ENCODE results near the gene MIX23. TPM values are rescaled to one million over a fixed set of nuclear protein-coding genes. Genes with fewer than 3 reads are reported as not detected.

Gene MIX23
- total and polyA plus RNA-seq, 10 of the 15 experiments (the other 5 are each of a cell fraction or from before 2014, with no cell fraction given) = 30.0 to 176 (median 62.4) TPM

GRCh38 chr3:122409446-122409845, 26.4 kb upstream of the MIX23 start:
- H3K36me3 ChIP-seq (ENCODE audit: control insufficient read depth in 2 of 2, insufficient read depth in 2 of 2, low read length in 1 of 2) = peaks cover 5 to 18% of the 10 kb centered on the region in 2 experiments; a peak in 3 of 4 replicates
- H3K4me1 ChIP-seq (ENCODE audit: control insufficient read depth, insufficient read depth, low read length) = peaks cover 2% of the 10 kb centered on the region; the same call in 1 of the 2 replicates
- no TSS peak for BruUV-seq (replicated peaks)
- peaks cover 7% of the 10 kb centered on the region for H3K79me2 ChIP-seq (ENCODE audit: control insufficient read depth, insufficient read depth, low read length)
- peak; percentile 39 for ATAC-seq
- no peak overlapping the region for H2AFZ ChIP-seq (ENCODE audit: control insufficient read depth, low read depth, low read length)
- H3K27ac ChIP-seq (ENCODE audit: control insufficient read depth, insufficient read depth) = no peak overlapping the region
- in situ Hi-C loops (cut with MboI) = no loop called here
- DNase-seq (ENCODE audit: low read depth, low spot score) = no peak
- FAIRE-seq = no peak
- H3K4me3 ChIP-seq = no peak overlapping the region
- intact Hi-C loops (cut with micrococcal nuclease; ENCODE audit: unreplicated experiment) = no loop called here
- no peaks in the 10 kb centered on the region for H3K9me3 ChIP-seq (replicated peaks; ENCODE audit: control insufficient read depth, insufficient read depth, low read length)
- SMC1A ChIA-PET (ENCODE audit: uncharacterized antibody, unreplicated experiment) = interaction anchor here (0.6 to 7.4 kb wide), 5 partner anchors 18 to 623 kb away, joined by 3 to 70 read pairs (median 5); no protein-coding TSS in a partner anchor
- POLR2A ChIA-PET = interaction anchor here (0.6 to 0.8 kb wide), 2 partner anchors 34 to 46 kb away, joined by 3 to 4 read pairs; no protein-coding TSS in a partner anchor
- H3K27me3 ChIP-seq (replicated peaks in 1 of 2; ENCODE audit: control insufficient read depth in 2 of 2, insufficient read depth in 2 of 2, low read length in 1 of 2) = no peaks in the 10 kb centered on the region
- no peak overlapping the region for H3K9ac ChIP-seq (ENCODE audit: control insufficient read depth, insufficient read depth, low read length)
- CTCF ChIA-PET = interaction anchor here (1.9 to 5.4 kb wide), 3 partner anchors 16 to 24 kb away, joined by 4 to 28 read pairs (median 12); partner anchors contain the start of gene FAM162A
- TF ChIP-seq POLR2AphosphoS2 (IDR thresholded peaks at IDR 0.05; ENCODE audit: low read depth, low read length) = no peak
- no peak for TF ChIP-seq SMARCA5 (IDR thresholded peaks at IDR 0.05)
- TF ChIP-seq JUND (IDR thresholded peaks at IDR 0.05; ENCODE audit: low read depth, low read length) = no peak
- TF ChIP-seq E2F4 (IDR thresholded peaks at IDR 0.05; ENCODE audit: low read depth, low read length) = no peak
- TF ChIP-seq MEF2A (IDR thresholded peaks at IDR 0.05; ENCODE audit: insufficient read depth, low read depth, low read length) = no peak
- no peak for TF ChIP-seq PAX8 (IDR thresholded peaks at IDR 0.05)
- no peak for TF ChIP-seq E4F1 (IDR thresholded peaks at IDR 0.05; ENCODE audit: borderline replicate concordance, partially characterized antibody)
- no peak for TF ChIP-seq CTCF (IDR thresholded peaks at IDR 0.05 in 2 of 3, conservative IDR thresholded peaks at IDR 0.05 in 1 of 3; ENCODE audit: control insufficient read depth in 2 of 3, extremely low read depth in 1 of 3, insufficient read depth in 1 of 3, low read depth in 3 of 3, low read length in 3 of 3)
- no peak for TF ChIP-seq TCF12 (IDR thresholded peaks at IDR 0.05; ENCODE audit: low read depth, low read length)
- no peak for TF ChIP-seq HDGF (IDR thresholded peaks at IDR 0.05)
- TF ChIP-seq CBX3 (IDR thresholded peaks at IDR 0.05; ENCODE audit: borderline replicate concordance, low read depth) = no peak
- no peak for TF ChIP-seq CBFB (IDR thresholded peaks at IDR 0.05; ENCODE audit: low read depth)
- TF ChIP-seq SIX5 (IDR thresholded peaks at IDR 0.05; ENCODE audit: low read depth, low read length, severe bottlenecking) = no peak
- no peak for TF ChIP-seq BRCA1 (IDR thresholded peaks at IDR 0.05; ENCODE audit: low read depth, low read length)
- H3K4me2 ChIP-seq (ENCODE audit: control insufficient read depth, insufficient read depth) = no peak overlapping the region
- RAD21 ChIA-PET (ENCODE audit: unreplicated experiment) = interaction anchor here (0.6 to 2.4 kb wide), 8 partner anchors 17 to 863 kb away, joined by 3 to 7 read pairs (median 4); partner anchors contain the start of gene FAM162A
- WGBS (ENCODE audit: insufficient coverage, insufficient replicate concordance, low lambda C conversion rate, missing lambda C conversion rate) = 5% methylated on average over 6 of the region's 6 CpGs
- H4K20me1 ChIP-seq (ENCODE audit: control insufficient read depth, insufficient read depth) = no peaks in the 10 kb centered on the region

Data from GM12878 (cell line).